SK-N-SH (cell line): ENCODE results near the gene COX5B. TPM values are rescaled to one million over a fixed set of nuclear protein-coding genes. Genes with fewer than 3 reads are reported as not detected.
"Not testable (repeated sequence)": the region's sequence is repeated elsewhere in the genome, so short reads cannot be mapped to it uniquely, and the experiment has no call there.

ENCODE experiments used
- CTCF ChIA-PET: fragments of 300-600, 350-600 bp; formaldehyde crosslinking; extraction: SDS; loops from one replicate; lab custom pipeline; 2021; lab: Yijun Ruan, JAX
- POLR2A ChIA-PET: fragments of 350-600 bp; sonication (Branson Sonifier 250); formaldehyde crosslinking; extraction: SDS; loops from one replicate; lab custom pipeline; 2020; ENCODE audit warnings: antibody characterized with exemption, inconsistent platforms; lab: Yijun Ruan, JAX
- DNase-seq: peaks from one replicate; pipeline ENCODE4 v3.0.0; 2012
- H2AFZ ChIP-seq: fragments of 200-600 bp; sonication (generic); 2 replicates; pipeline ENCODE4 v1.8.1; 2016; ENCODE audit warnings: antibody characterized with exemption, mild to moderate bottlenecking, low read depth
- H3F3A ChIP-seq: fragments of 200-600 bp; sonication (generic); replicated peaks from 2 replicates; pipeline ENCODE3; 2016; ENCODE audit warnings: antibody characterized with exemption, mild to moderate bottlenecking; ENCODE audit not compliant: insufficient read depth
- H3K27ac ChIP-seq, 2 experiments: fragments of 200-500 bp in 1 of 2; fragments of 200-600 bp in 1 of 2; sonication (Bioruptor generic) in 1 of 2; sonication (generic), shearing (Covaris generic) in 1 of 2; 2 replicates each; pipeline versions ENCODE4 v1.5.1 to v1.6.1; 2014 to 2016; ENCODE audit warnings: low read depth in 2 of 2, inconsistent platforms in 1 of 2, low read length in 1 of 2, mild to moderate bottlenecking in 1 of 2, mixed read lengths in 1 of 2
- H3K27me3 ChIP-seq: fragments of 200-600 bp; sonication (generic), shearing (Covaris generic); 2 replicates; pipeline ENCODE4 v1.6.1; 2016; ENCODE audit warnings: mixed run types; ENCODE audit not compliant: insufficient read depth
- H3K36me3 ChIP-seq, 2 experiments: fragments of 200-500 bp in 1 of 2; fragments of 200-600 bp in 1 of 2; sonication (Bioruptor generic) in 1 of 2; sonication (generic) in 1 of 2; replicated peaks in 1 of 2; 2 replicates each; pipeline versions ENCODE3 to v1.5.1; 2014 to 2016; ENCODE audit warnings: low read length in 1 of 2, mild to moderate bottlenecking in 1 of 2; ENCODE audit not compliant: insufficient read depth in 2 of 2, control insufficient read depth in 1 of 2
- H3K4me1 ChIP-seq, 2 experiments: fragments of 200-500 bp in 1 of 2; fragments of 200-600 bp in 1 of 2; sonication (Bioruptor generic) in 1 of 2; sonication (generic), shearing (Covaris generic) in 1 of 2; 2 replicates each; pipeline versions ENCODE4 v1.5.1 to v1.6.1; 2014 to 2016; ENCODE audit warnings: low read depth in 1 of 2, low read length in 1 of 2, mixed run types in 1 of 2; ENCODE audit not compliant: insufficient read depth in 2 of 2, control insufficient read depth in 1 of 2
- H3K4me2 ChIP-seq: fragments of 200-600 bp; sonication (generic), shearing (Covaris generic); 2 replicates; pipeline ENCODE4 v1.6.1; 2017; ENCODE audit warnings: mixed run types
- H3K4me3 ChIP-seq, 2 experiments: fragments of 200-500 bp in 1 of 2; fragments of 200-600 bp in 1 of 2; sonication (Bioruptor generic) in 1 of 2; sonication (generic), shearing (Covaris generic) in 1 of 2; 2 replicates each; pipeline versions ENCODE4 v1.5.1 to v1.8.1; 2014 to 2016; ENCODE audit warnings: low read depth in 2 of 2, inconsistent platforms in 1 of 2, low read length in 1 of 2, mild to moderate bottlenecking in 1 of 2, mixed read lengths in 1 of 2, moderate library complexity in 1 of 2
- H3K79me2 ChIP-seq: fragments of 200-600 bp; sonication (generic); 2 replicates; pipeline ENCODE4 v1.8.1; 2017; ENCODE audit warnings: mild to moderate bottlenecking; ENCODE audit not compliant: insufficient read depth
- H3K9ac ChIP-seq: fragments of 200-600 bp; sonication (generic); 2 replicates; pipeline ENCODE4 v1.6.1; 2017; ENCODE audit warnings: mixed run types
- H3K9me2 ChIP-seq: fragments of 200-600 bp; sonication (generic); 2 replicates; pipeline ENCODE4 v1.6.1; 2017; ENCODE audit warnings: mixed run types
- H3K9me3 ChIP-seq: fragments of 200-600 bp; sonication (generic); 2 replicates; pipeline ENCODE4 v1.6.1; 2017; ENCODE audit warnings: mixed run types, mild to moderate bottlenecking, moderate library complexity
- H4K20me1 ChIP-seq: fragments of 200-600 bp; sonication (generic); 2 replicates; pipeline ENCODE4 v1.6.1; 2017; ENCODE audit warnings: mild to moderate bottlenecking, mixed run types; ENCODE audit not compliant: insufficient read depth
- EZH2phosphoT487 ChIP-seq: fragments of 200-600 bp; sonication (generic); IDR thresholded peaks from 2 replicates; pipeline ENCODE4 v1.6.1; 2017; ENCODE audit warnings: low read depth, mixed run types, mild to moderate bottlenecking, antibody characterized with exemption, moderate library complexity, borderline replicate concordance
- FOSL2 ChIP-seq: IDR thresholded peaks from 2 replicates; pipeline ENCODE4 v1.4.0; 2012; ENCODE audit warnings: low read depth, mild to moderate bottlenecking, moderate library complexity, borderline replicate concordance
- GABPA ChIP-seq: IDR thresholded peaks from 2 replicates; pipeline ENCODE4 v1.4.0; 2012; ENCODE audit warnings: low read depth, mild to moderate bottlenecking
- MXI1 ChIP-seq: IDR thresholded peaks from 2 replicates; pipeline ENCODE4 v1.6.1; 2012; ENCODE audit warnings: mild to moderate bottlenecking, low read depth, low read length, improper control_type of control experiment
- RAD21 ChIP-seq: IDR thresholded peaks from 2 replicates; pipeline ENCODE4 v1.6.1; 2012; ENCODE audit warnings: mild to moderate bottlenecking, low read length
- RFX5 ChIP-seq: IDR thresholded peaks from 2 replicates; pipeline ENCODE4 v1.6.1; 2012; ENCODE audit warnings: mild to moderate bottlenecking, improper control_type of control experiment, low read length
- SIN3A ChIP-seq: IDR thresholded peaks from 2 replicates; pipeline ENCODE4 v1.6.1; 2012; ENCODE audit warnings: low read depth, mild to moderate bottlenecking, low read length, moderate library complexity, borderline replicate concordance
- SMC3 ChIP-seq: IDR thresholded peaks from 2 replicates; pipeline ENCODE4 v1.6.1; 2012; ENCODE audit warnings: low read depth, low read length, improper control_type of control experiment
- TEAD4 ChIP-seq: IDR thresholded peaks from 2 replicates; pipeline ENCODE4 v1.4.0; 2012; ENCODE audit warnings: mild to moderate bottlenecking, borderline replicate concordance; ENCODE audit not compliant: insufficient read depth
- YY1 ChIP-seq: IDR thresholded peaks from 2 replicates; pipeline ENCODE4 v1.4.0; 2012; ENCODE audit warnings: low read depth, mild to moderate bottlenecking
- WGBS: methylation state at CpG from one replicate; pipeline ENCODE4 v1.1.6; 2017; ENCODE audit warnings: low lambda C conversion rate; 5-methylcytosine and 5-hydroxymethylcytosine counted together
- polyA plus RNA-seq, 3 experiments: library from polyadenylated mRNA; depleted of rRNA; stranded (reverse); fragments of >200 nt; gene quantifications; 2 replicates each; pipeline ENCODE4 v1.2.3, GENCODE V29; 2012
- TF ChIP-seq, protein P1 (sequence below): IDR thresholded peaks from 2 replicates; pipeline ENCODE4 v1.4.0; 2012; ENCODE audit warnings: low read depth
- TF ChIP-seq, protein P2 (sequence below): fragments of 200-600 bp; sonication (generic); IDR thresholded peaks from 2 replicates; pipeline ENCODE4 v1.6.1; 2017; ENCODE audit warnings: antibody characterized with exemption, mild to moderate bottlenecking, moderate library complexity
- TF ChIP-seq, protein P3 (sequence below): IDR thresholded peaks from 2 replicates; pipeline ENCODE4 v1.4.0; 2012; ENCODE audit warnings: low read depth, borderline replicate concordance

COX5B gene
- polyA plus RNA-seq, 1 of the 3 experiments (the other 2 are of a cell fraction): 702 TPM

DNA sequence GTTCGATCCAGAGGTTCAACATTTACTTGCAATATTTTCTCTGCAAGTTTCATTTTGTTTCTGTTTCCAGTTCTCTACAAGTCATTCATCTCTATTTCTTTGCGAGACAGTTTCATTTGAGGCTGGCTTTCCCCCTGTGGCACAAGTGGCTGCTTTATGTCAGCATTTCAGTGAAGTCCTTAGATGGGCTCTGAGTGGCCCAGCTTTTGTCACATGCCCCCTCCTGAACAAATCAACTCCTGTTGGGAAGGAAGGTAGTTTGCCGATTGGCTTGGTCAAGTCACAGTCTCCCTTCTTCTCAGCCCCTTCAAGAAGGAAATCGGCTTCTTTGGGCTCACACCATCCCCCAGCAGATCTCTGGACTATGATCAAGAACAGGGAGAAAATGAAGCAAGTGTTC, 37.1 kb upstream of the COX5B start:
- CTCF ChIA-PET, DNase-seq, H3K9me2 ChIP-seq, H3F3A ChIP-seq, H3K27me3 ChIP-seq, POLR2A ChIA-PET, H3K27ac ChIP-seq, H3K79me2 ChIP-seq, H3K9me3 ChIP-seq, H4K20me1 ChIP-seq, H3K4me3 ChIP-seq, H3K9ac ChIP-seq, H3K36me3 ChIP-seq, H3K4me2 ChIP-seq, H2AFZ ChIP-seq, H3K4me1 ChIP-seq: not testable (repeated sequence)
- WGBS: 53% methylated on average over 4 of the region's 4 CpGs

DNA sequence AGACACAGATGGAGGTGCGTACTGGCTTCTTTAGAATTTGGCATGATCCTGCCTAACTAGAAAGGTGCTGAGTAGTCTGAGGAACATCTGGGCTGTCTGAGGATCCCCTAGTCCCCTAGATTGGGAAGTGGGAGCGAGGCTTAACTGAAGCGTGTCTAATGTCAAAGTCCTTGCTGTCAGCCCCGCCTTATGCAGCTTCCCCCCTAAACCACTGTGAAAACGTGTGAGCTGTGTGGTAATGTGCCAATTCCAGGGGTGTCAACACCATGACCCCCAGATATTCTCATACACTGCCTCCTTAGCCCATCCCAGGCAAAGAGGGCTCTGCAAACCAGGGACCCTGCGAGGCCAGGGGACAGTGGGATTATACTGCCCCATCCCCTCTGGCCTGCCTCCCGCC, 34.0 kb upstream of the COX5B start:
- CTCF ChIA-PET, H3K4me1 ChIP-seq, DNase-seq, H3K4me3 ChIP-seq, H3K9me2 ChIP-seq, H2AFZ ChIP-seq, H3K9me3 ChIP-seq, H3K36me3 ChIP-seq, H3K79me2 ChIP-seq, H3K9ac ChIP-seq, H3F3A ChIP-seq, H3K27ac ChIP-seq, H3K27me3 ChIP-seq, H4K20me1 ChIP-seq, POLR2A ChIA-PET, H3K4me2 ChIP-seq: not testable (repeated sequence)
- no CpG with 5 or more reads among the region's 7 CpGs for WGBS

DNA sequence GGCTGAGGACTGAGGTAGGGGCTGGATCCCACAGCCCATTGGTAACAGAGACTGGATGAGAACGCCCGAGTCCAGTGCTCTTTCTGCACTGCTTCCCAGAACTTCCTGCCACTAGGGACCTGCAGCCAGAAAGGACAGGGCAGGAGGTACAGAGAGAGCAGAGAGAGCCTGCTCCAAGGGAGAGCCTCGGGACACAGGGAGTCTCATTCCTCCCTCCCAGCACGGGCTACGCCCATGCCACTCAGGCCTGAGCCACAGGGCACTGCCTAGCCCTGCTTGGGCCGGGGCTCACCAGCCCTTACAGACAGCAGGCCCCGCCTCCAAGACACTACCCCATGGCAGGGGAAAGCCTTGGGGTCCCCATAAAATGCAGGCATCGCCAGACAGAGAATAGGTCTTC, 30.1 kb upstream of the COX5B start:
- H3K4me1 ChIP-seq, H3K4me3 ChIP-seq, CTCF ChIA-PET, H4K20me1 ChIP-seq, POLR2A ChIA-PET, H3K9ac ChIP-seq, H3K27ac ChIP-seq, H2AFZ ChIP-seq, H3K9me3 ChIP-seq, H3K9me2 ChIP-seq, H3K36me3 ChIP-seq, H3F3A ChIP-seq, DNase-seq, H3K79me2 ChIP-seq, H3K27me3 ChIP-seq, H3K4me2 ChIP-seq: not testable (repeated sequence)
- WGBS: no CpG with 5 or more reads among the region's 8 CpGs

DNA sequence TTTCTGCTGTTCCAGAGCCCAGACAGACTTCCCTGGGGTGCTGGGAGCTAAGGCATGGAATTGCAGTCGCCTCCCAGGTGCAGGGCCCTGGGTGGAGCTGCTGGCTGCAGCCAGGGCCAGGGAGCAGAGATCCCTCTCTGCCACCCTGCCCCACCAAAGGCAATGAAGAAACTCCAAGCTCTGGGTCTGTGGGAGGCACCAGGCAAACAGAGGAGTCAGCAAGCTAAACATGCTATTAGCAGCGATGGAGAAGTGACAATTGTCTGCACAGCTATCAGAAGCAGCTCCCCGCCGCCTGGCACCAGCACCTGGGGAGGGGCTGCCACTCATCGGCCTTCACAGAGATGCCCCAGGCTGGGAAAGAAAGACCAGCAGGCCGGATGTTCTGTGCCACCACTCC, 28.0 kb upstream of the COX5B start:
- Histone ChIP-seq H3K4me2 (no peak overlapping the region), H3K27ac (no peak overlapping the region), H3K9ac (no peak overlapping the region), H3K27me3 (no peaks in the 10 kb centered on the region), H3F3A (no peaks in the 10 kb centered on the region), H2AFZ (no peak overlapping the region), H4K20me1 (no peaks in the 10 kb centered on the region), H3K9me2 (no peaks in the 10 kb centered on the region), H3K36me3 (no peaks in the 10 kb centered on the region), H3K4me3 (no peak overlapping the region), H3K4me1 (no peaks in the 10 kb centered on the region), H3K79me2 (no peaks in the 10 kb centered on the region), H3K9me3 (no peaks in the 10 kb centered on the region)
- DNase-seq: no peak
- ChIA-PET CTCF (interaction anchor here (1.1 kb wide), 1 partner anchor 27 kb away, joined by 4 read pairs; no protein-coding TSS in a partner anchor), POLR2A (no interaction called here)
- no CpG with 5 or more reads among the region's 6 CpGs for WGBS
- TF ChIP-seq, protein P1, sequence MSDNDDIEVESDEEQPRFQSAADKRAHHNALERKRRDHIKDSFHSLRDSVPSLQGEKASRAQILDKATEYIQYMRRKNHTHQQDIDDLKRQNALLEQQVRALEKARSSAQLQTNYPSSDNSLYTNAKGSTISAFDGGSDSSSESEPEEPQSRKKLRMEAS: no peak
- TF ChIP-seq EZH2phosphoT487: no peak
- TF ChIP-seq, protein P2, sequence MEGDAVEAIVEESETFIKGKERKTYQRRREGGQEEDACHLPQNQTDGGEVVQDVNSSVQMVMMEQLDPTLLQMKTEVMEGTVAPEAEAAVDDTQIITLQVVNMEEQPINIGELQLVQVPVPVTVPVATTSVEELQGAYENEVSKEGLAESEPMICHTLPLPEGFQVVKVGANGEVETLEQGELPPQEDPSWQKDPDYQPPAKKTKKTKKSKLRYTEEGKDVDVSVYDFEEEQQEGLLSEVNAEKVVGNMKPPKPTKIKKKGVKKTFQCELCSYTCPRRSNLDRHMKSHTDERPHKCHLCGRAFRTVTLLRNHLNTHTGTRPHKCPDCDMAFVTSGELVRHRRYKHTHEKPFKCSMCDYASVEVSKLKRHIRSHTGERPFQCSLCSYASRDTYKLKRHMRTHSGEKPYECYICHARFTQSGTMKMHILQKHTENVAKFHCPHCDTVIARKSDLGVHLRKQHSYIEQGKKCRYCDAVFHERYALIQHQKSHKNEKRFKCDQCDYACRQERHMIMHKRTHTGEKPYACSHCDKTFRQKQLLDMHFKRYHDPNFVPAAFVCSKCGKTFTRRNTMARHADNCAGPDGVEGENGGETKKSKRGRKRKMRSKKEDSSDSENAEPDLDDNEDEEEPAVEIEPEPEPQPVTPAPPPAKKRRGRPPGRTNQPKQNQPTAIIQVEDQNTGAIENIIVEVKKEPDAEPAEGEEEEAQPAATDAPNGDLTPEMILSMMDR: no peak
- TF ChIP-seq RAD21: no peak
- no peak for TF ChIP-seq FOSL2
- no peak for TF ChIP-seq TEAD4
- TF ChIP-seq SMC3: no peak
- TF ChIP-seq GABPA: no peak
- no peak for TF ChIP-seq YY1
- TF ChIP-seq MXI1: no peak
- no peak for TF ChIP-seq RFX5
- TF ChIP-seq SIN3A: no peak
- TF ChIP-seq, protein P3, sequence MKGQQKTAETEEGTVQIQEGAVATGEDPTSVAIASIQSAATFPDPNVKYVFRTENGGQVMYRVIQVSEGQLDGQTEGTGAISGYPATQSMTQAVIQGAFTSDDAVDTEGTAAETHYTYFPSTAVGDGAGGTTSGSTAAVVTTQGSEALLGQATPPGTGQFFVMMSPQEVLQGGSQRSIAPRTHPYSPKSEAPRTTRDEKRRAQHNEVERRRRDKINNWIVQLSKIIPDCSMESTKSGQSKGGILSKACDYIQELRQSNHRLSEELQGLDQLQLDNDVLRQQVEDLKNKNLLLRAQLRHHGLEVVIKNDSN: no peak
